GM10248 (cell line): ENCODE data around the gene MT1B.
"Not testable (repeated sequence)": the region's sequence is repeated elsewhere in the genome, so short reads cannot be mapped to it uniquely, and the experiment has no call there.

ENCODE experiments used
- CTCF ChIA-PET: fragments of 300-600 bp; sonication (Branson Sonifier 250); formaldehyde crosslinking; extraction: SDS; loops from one replicate; lab custom pipeline; 2021; ENCODE audit warnings: antibody characterized with exemption; lab: Yijun Ruan, JAX
- POLR2A ChIA-PET: fragments of 350-650 bp; sonication (Branson Sonifier 250); formaldehyde crosslinking; extraction: SDS; loops from one replicate; lab custom pipeline; 2020; ENCODE audit warnings: antibody characterized with exemption; lab: Yijun Ruan, JAX
- DNase-seq: peaks from one replicate; pipeline ENCODE4 v3.0.0; 2012; ENCODE audit errors: extremely low spot score
- CTCF ChIP-seq: IDR thresholded peaks from 2 replicates; pipeline ENCODE4 v1.5.1; 2012; ENCODE audit warnings: mild to moderate bottlenecking, low read depth; ENCODE audit errors: extremely low read depth, missing control alignments, control extremely low read depth

The MT1B gene

DNA sequence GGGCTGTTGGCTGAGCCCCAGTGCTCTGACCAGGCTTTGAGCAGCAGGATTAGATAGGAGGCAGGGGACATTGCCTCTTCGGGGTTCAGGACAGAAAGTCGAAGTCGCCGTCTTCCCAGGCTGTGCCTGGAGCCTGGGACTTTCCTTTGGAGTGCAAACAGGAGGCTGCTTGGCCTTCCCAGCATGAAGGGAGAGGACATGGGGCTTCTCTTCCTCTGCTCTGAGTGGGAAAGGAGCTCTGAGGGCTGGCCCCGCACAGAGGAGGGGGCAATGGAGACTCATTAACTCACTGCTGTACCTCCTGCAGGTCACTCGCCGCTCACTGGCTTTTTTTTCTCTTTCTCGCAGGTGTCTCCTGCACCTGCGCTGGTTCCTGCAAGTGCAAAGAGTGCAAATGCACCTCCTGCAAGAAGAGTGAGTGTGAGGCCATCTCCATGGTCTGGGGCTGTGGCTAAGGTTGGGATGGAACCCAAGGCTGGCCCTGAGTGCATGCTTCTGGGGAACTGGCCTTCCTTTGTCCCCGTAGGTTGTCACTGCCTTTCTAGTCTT, 6.7 kb downstream of the MT1B start:
- TF ChIP-seq CTCF, result no peak
- CTCF ChIA-PET, result no interaction called here
- POLR2A ChIA-PET, result no interaction called here
- no peak for DNase-seq

- ChIA-PET POLR2A (no interaction called here), CTCF (interaction anchor here (1.6 kb wide), 1 partner anchor 10 kb away, joined by 4 read pairs; no protein-coding TSS in a partner anchor)
- no peak for TF ChIP-seq CTCF
- DNase-seq, result no peak
Observed at GRCh38 chr16:56662357-56663354, 11.0 kb downstream of the MT1B start.

GRCh38 chr16:56664506-56664905, 12.8 kb downstream of the MT1B start:
- no peak for TF ChIP-seq CTCF
- ChIA-PET CTCF (no interaction called here), POLR2A (no interaction called here)
- no peak for DNase-seq

GRCh38 chr16:56665286-56666261, 13.9 kb downstream of the MT1B start:
- POLR2A ChIA-PET, CTCF ChIA-PET, DNase-seq: not testable (repeated sequence)

DNA sequence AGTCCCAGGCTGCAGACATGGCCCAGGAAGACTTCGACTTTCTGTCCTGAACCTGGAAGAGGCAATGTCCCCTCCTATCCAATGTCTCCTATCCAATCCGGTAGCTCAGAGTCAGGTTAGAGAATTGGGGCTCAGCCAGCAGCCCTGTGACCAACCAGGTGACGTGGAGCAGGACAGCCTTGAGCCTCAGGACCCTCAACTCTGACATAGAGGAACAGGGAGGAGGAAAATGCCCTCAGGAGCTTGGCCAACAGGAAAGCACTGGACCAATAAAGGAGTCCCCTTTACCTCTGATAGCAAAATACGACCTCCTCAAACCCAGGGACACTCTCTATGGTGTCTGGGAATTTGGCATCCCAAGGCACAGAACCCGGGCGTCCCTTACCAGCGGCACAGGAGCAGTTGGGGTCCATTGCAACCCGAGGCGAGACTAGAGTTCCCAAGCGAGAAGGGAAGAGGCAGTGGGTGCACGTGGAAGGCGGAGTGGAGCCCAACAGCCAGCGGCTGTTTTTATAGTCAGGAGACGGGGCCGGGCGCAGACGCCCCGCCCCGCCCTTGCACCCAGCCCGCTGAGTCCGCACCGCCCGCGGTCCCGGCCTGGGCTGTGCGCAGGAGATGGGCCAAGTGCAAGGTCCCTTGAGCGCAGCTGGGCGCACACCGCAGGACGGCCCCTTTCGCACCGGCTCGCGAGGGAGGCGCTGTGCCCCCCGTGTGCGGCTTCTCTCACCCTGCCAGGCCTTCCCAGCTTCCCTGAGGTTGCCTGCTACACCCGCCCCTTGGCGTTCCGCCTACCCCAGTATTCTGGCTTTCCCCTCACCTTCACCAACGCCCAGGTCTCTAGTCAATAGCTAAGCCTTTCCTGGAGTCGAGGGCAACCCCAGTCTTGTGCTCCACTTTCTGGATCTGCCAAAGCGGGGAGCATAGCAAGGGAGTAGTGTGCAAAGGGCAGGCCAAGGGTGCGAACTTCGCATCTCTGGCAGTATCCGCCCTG, 16.2 kb downstream of the MT1B start, which contains the start of gene MT1G:
MT1G (minus strand) TSS at position 485 of the 991 bp plus-strand sequence; CDS start at position 413, 72 bp downstream.
- ChIA-PET POLR2A (no interaction called here), CTCF (interaction anchor here (1.1 to 2.0 kb wide), 3 partner anchors 11 to 34 kb away, joined by 3 to 7 read pairs (median 5); no protein-coding TSS in a partner anchor)
- DNase-seq, result no peak
- no peak for TF ChIP-seq CTCF
